ENCODE results near the gene CLPTM1L.
"Not testable (repeated sequence)": the region's sequence is repeated elsewhere in the genome, so short reads cannot be mapped to it uniquely, and the experiment has no call there.

Gene CLPTM1L

DNA sequence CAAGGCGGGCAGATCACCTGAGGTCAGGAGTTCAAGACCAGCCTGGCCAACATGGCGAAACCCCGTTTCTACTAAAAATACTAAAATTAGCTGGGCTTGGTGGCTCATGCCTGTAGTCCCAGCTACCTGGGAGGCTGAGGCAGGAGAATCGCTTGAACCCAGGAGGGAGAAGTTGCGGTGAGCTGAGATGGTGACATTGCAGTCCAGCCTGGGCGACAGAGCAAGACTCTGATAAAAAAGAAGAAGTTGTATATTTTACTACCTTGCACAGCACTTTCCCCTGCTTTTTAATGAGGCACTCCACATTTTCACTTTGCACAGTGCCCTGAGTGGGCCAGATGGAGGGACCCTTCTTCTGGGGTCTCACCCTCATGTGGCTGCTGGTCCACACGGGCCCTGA is 15.5 kb upstream of the CLPTM1L start:
- H3K36me3 ChIP-seq (ENCODE audit: control insufficient read depth, insufficient read depth, low read length); H3K4me1 ChIP-seq (ENCODE audit: control insufficient read depth, low read depth, low read length); H3K27ac ChIP-seq (ENCODE audit: low read depth, low read length); H2AK5ac ChIP-seq (ENCODE audit: low read length); H3K4me2 ChIP-seq (ENCODE audit: low read length); H2BK5ac ChIP-seq (ENCODE audit: low read length); H2BK120ac ChIP-seq (ENCODE audit: low read depth, low read length); H3K4me3 ChIP-seq (ENCODE audit: low read length); H2BK15ac ChIP-seq (replicated peaks; ENCODE audit: low read depth); H3K23ac ChIP-seq (ENCODE audit: low read length); H3K18ac ChIP-seq (ENCODE audit: low read length); H3K79me1 ChIP-seq (ENCODE audit: low read length); DNase-seq; H3K56ac ChIP-seq (ENCODE audit: low read length); H3K4ac ChIP-seq (ENCODE audit: low read depth, low read length); H3K79me2 ChIP-seq (ENCODE audit: control insufficient read depth, insufficient read depth, low read length); H4K8ac ChIP-seq (ENCODE audit: low read depth, low read length); H3K27me3 ChIP-seq (ENCODE audit: insufficient read depth, low read length, poor library complexity); H4K5ac ChIP-seq (ENCODE audit: low read length); H3K9ac ChIP-seq (ENCODE audit: low read length): not testable (repeated sequence)
- no CpG with 5 or more reads among the region's 7 CpGs for WGBS (ENCODE audit: extremely low coverage, insufficient coverage, low lambda C conversion rate)

DNA sequence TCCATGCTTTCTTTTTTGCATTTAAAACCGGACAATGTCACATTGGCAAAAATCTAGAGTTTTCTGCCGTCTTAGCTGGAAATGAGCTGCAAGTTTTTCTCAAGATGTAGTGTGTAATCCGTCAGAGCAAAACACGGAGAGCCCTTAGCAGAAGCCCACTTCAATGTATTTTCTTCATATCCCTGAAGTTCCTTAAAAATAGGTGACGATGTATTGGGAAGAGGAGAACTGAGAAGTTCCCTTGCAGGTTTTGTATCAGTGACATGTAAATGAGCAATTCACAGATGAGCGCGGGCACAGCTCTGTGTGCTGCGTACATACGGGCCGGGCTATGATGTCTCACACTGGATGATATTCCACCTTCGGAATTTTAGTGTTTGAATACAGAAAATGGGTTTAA is 14.8 kb upstream of the CLPTM1L start:
- Histone ChIP-seq H3K79me1 (ENCODE audit: low read length) (no peaks in the 10 kb centered on the region), H3K36me3 (ENCODE audit: control insufficient read depth, insufficient read depth, low read length) (no peaks in the 10 kb centered on the region), H2BK15ac (replicated peaks; ENCODE audit: low read depth) (no peak overlapping the region), H2BK5ac (ENCODE audit: low read length) (no peak overlapping the region), H3K4ac (ENCODE audit: low read depth, low read length) (no peak overlapping the region), H3K79me2 (ENCODE audit: control insufficient read depth, insufficient read depth, low read length) (no peaks in the 10 kb centered on the region), H2BK120ac (ENCODE audit: low read depth, low read length) (no peak overlapping the region), H3K56ac (ENCODE audit: low read length) (no peak overlapping the region), H4K8ac (ENCODE audit: low read depth, low read length) (no peak overlapping the region), H3K4me3 (ENCODE audit: low read length) (no peak overlapping the region), H3K18ac (ENCODE audit: low read length) (no peak overlapping the region), H3K27me3 (ENCODE audit: insufficient read depth, low read length, poor library complexity) (no peaks in the 10 kb centered on the region), H3K4me1 (ENCODE audit: control insufficient read depth, low read depth, low read length) (no peaks in the 10 kb centered on the region), H2AK5ac (ENCODE audit: low read length) (no peak overlapping the region), H3K23ac (ENCODE audit: low read length) (no peak overlapping the region), H3K4me2 (ENCODE audit: low read length) (no peak overlapping the region), H3K27ac (ENCODE audit: low read depth, low read length) (no peak overlapping the region), H3K9ac (ENCODE audit: low read length) (no peak overlapping the region), H4K5ac (ENCODE audit: low read length) (no peak overlapping the region)
- DNase-seq: no peak
- WGBS (ENCODE audit: extremely low coverage, insufficient coverage, low lambda C conversion rate): no CpG with 5 or more reads among the region's 11 CpGs

DNA sequence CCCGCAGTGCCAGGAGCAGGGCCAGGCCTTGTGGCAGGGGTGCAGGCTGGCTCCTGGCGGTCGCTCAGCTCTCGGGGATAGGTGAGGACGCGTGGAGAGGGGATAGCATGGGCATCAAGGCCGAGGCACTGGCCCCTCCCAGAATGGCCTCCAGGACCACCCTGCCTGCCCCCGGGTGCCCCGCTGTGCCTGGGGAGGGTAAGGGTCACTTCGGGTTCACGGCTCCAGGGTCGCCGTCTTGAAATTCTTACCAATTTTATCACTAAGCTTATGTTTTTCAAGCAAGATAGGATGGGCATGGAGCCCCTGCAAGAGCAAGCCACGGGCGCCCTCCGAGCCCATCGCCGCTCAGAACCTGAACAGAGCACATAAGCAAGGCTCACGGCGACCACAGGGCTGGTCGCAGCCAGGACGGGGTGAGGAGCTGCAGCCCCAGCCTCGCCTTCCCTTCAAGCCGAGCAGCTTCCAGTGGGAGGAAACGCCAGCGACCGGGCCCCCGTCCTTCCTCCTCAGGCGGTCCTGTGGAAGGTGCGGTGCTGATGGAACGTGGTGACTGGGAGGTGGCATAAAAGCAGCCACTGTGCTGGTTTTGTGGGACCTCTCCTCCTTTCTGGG is 14.2 kb upstream of the CLPTM1L start:
- Histone ChIP-seq H3K4ac (ENCODE audit: low read depth, low read length) (no peak overlapping the region), H3K18ac (ENCODE audit: low read length) (no peak overlapping the region), H3K79me1 (ENCODE audit: low read length) (no peaks in the 10 kb centered on the region), H3K4me3 (ENCODE audit: low read length) (no peak overlapping the region), H4K8ac (ENCODE audit: low read depth, low read length) (no peak overlapping the region), H3K79me2 (ENCODE audit: control insufficient read depth, insufficient read depth, low read length) (no peaks in the 10 kb centered on the region), H3K56ac (ENCODE audit: low read length) (no peak overlapping the region), H3K4me2 (ENCODE audit: low read length) (no peak overlapping the region), H3K27ac (ENCODE audit: low read depth, low read length) (no peak overlapping the region), H2AK5ac (ENCODE audit: low read length) (no peak overlapping the region), H2BK5ac (ENCODE audit: low read length) (no peak overlapping the region), H2BK15ac (replicated peaks; ENCODE audit: low read depth) (no peak overlapping the region), H4K5ac (ENCODE audit: low read length) (no peak overlapping the region), H2BK120ac (ENCODE audit: low read depth, low read length) (no peak overlapping the region), H3K36me3 (ENCODE audit: control insufficient read depth, insufficient read depth, low read length) (no peaks in the 10 kb centered on the region), H3K27me3 (ENCODE audit: insufficient read depth, low read length, poor library complexity) (no peaks in the 10 kb centered on the region), H3K23ac (ENCODE audit: low read length) (no peak overlapping the region), H3K9ac (ENCODE audit: low read length) (no peak overlapping the region), H3K4me1 (ENCODE audit: control insufficient read depth, low read depth, low read length) (no peaks in the 10 kb centered on the region)
- DNase-seq: no peak
- no CpG with 5 or more reads among the region's 31 CpGs for WGBS (ENCODE audit: extremely low coverage, insufficient coverage, low lambda C conversion rate)

DNA sequence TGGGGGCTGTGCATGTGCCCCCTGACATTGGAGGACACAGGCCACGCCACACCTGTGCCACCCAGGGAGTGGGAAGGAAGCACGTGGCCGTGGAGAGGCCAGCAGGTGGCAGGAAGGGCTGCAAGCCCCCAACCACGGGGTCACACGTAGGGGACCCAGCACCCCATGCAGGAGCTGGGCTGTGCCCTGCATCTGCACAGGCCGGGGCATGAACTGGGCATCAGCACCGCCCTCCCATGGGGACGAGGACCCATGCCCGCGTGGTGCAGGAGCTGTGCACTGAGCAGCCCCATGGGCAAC is 13.8 kb upstream of the CLPTM1L start:
- H3K4me3 ChIP-seq (ENCODE audit: low read length): no peak overlapping the region
- no peak overlapping the region for H3K4me2 ChIP-seq (ENCODE audit: low read length)
- H3K79me2 ChIP-seq (ENCODE audit: control insufficient read depth, insufficient read depth, low read length): no peaks in the 10 kb centered on the region
- no peak overlapping the region for H3K56ac ChIP-seq (ENCODE audit: low read length)
- no peak overlapping the region for H3K27ac ChIP-seq (ENCODE audit: low read depth, low read length)
- no peak for DNase-seq
- WGBS (ENCODE audit: extremely low coverage, insufficient coverage, low lambda C conversion rate): no CpG with 5 or more reads among the region's 10 CpGs
- H3K18ac ChIP-seq (ENCODE audit: low read length): no peak overlapping the region
- no peak overlapping the region for H2BK120ac ChIP-seq (ENCODE audit: low read depth, low read length)
- H2AK5ac ChIP-seq (ENCODE audit: low read length): no peak overlapping the region
- H3K27me3 ChIP-seq (ENCODE audit: insufficient read depth, low read length, poor library complexity): no peaks in the 10 kb centered on the region
- H3K4me1 ChIP-seq (ENCODE audit: control insufficient read depth, low read depth, low read length): no peaks in the 10 kb centered on the region
- H3K79me1 ChIP-seq (ENCODE audit: low read length): no peaks in the 10 kb centered on the region
- no peak overlapping the region for H3K4ac ChIP-seq (ENCODE audit: low read depth, low read length)
- H4K5ac ChIP-seq (ENCODE audit: low read length): no peak overlapping the region
- no peak overlapping the region for H2BK5ac ChIP-seq (ENCODE audit: low read length)
- no peak overlapping the region for H3K9ac ChIP-seq (ENCODE audit: low read length)
- no peak overlapping the region for H4K8ac ChIP-seq (ENCODE audit: low read depth, low read length)
- no peak overlapping the region for H2BK15ac ChIP-seq (replicated peaks; ENCODE audit: low read depth)
- no peaks in the 10 kb centered on the region for H3K36me3 ChIP-seq (ENCODE audit: control insufficient read depth, insufficient read depth, low read length)
- H3K23ac ChIP-seq (ENCODE audit: low read length): no peak overlapping the region

DNA sequence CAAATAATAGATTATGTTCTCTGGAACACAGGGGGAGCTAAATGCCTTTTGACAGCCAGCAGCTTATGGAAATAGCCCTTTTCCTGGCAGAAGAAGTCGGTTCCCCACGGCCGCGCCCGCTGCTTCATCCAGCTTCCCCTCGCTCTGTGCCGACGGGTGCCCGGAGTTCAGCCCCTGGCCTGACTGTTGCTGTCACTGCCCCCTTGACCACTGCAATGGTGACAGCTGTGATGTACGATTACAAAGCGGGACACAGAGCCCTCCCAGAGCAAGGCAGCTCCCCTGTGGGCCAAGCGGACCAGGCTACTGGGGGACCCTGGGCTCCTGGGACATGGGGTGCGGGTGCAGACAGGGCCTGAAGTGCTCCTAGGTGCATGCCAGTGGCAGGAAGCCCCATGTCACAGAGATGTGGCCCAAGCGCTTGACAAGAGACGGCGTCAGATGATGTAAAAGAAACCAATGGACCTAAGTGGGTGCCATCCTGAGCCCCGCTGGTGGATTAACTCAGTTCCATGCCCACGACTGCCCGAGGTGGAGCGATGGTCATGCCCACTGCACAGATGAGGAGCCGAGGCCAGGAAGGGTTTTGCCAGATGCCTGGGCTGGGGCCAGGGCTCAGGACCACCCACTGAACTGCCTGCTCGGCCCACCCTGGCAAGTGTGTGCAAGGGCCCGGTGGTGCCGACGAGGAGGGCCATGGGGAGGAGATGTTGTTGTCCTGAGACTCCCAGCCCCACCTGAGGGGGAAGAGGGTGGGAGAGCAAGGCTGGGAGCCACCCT is 13.2 kb upstream of the CLPTM1L start:
- Histone ChIP-seq H2AK5ac (ENCODE audit: low read length) (no peak overlapping the region), H2BK15ac (replicated peaks; ENCODE audit: low read depth) (no peak overlapping the region), H4K8ac (ENCODE audit: low read depth, low read length) (no peak overlapping the region), H3K36me3 (ENCODE audit: control insufficient read depth, insufficient read depth, low read length) (no peaks in the 10 kb centered on the region), H3K4me3 (ENCODE audit: low read length) (no peak overlapping the region), H3K56ac (ENCODE audit: low read length) (no peak overlapping the region), H3K4me2 (ENCODE audit: low read length) (no peak overlapping the region), H3K4me1 (ENCODE audit: control insufficient read depth, low read depth, low read length) (no peaks in the 10 kb centered on the region), H4K5ac (ENCODE audit: low read length) (no peak overlapping the region), H2BK5ac (ENCODE audit: low read length) (no peak overlapping the region), H3K27me3 (ENCODE audit: insufficient read depth, low read length, poor library complexity) (no peaks in the 10 kb centered on the region), H2BK120ac (ENCODE audit: low read depth, low read length) (no peak overlapping the region), H3K23ac (ENCODE audit: low read length) (no peak overlapping the region), H3K9ac (ENCODE audit: low read length) (no peak overlapping the region), H3K27ac (ENCODE audit: low read depth, low read length) (no peak overlapping the region), H3K18ac (ENCODE audit: low read length) (no peak overlapping the region), H3K79me2 (ENCODE audit: control insufficient read depth, insufficient read depth, low read length) (no peaks in the 10 kb centered on the region), H3K79me1 (ENCODE audit: low read length) (no peaks in the 10 kb centered on the region), H3K4ac (ENCODE audit: low read depth, low read length) (no peak overlapping the region)
- no CpG with 5 or more reads among the region's 25 CpGs for WGBS (ENCODE audit: extremely low coverage, insufficient coverage, low lambda C conversion rate)
- no peak for DNase-seq

Data from mesendoderm (in vitro differentiated cells).